Thoracic aorta (tissue), 2 donors: ENCODE data around the gene GAB2. TPM values are rescaled to one million over a fixed set of nuclear protein-coding genes. Genes with fewer than 3 reads are reported as not detected.

ENCODE experiments used
- ATAC-seq: fragments of 150-250 bp; one replicate; pipeline ENCODE4 v1.8.0; 2017; ENCODE audit warnings: low read depth; ENCODE audit not compliant: insufficient number of reproducible peaks, low FRiP score
- DNase-seq: peaks from one replicate; pipeline ENCODE4 v3.0.0-alpha.2; 2020; ENCODE audit warnings: low spot score
- H3K27ac ChIP-seq, 2 donors: fragments of 200-600 bp; sonication (generic); 1 replicate in 1 of 2; 2 replicates in 1 of 2; pipeline ENCODE4 v1.5.1; 2016; ENCODE audit warnings: mild to moderate bottlenecking in 2 of 2, moderate library complexity in 2 of 2
- H3K27me3 ChIP-seq: fragments of 200-600 bp; sonication (generic); replicated peaks from 2 replicates; pipeline ENCODE4 v1.6.0; 2016; ENCODE audit warnings: mild to moderate bottlenecking; ENCODE audit not compliant: insufficient read depth
- H3K36me3 ChIP-seq: fragments of 200-600 bp; sonication (generic); one replicate; pipeline ENCODE4 v1.5.1; 2016
- H3K4me1 ChIP-seq, 2 donors: fragments of 200-600 bp; sonication (generic); 1 replicate in 1 of 2; 2 replicates in 1 of 2; pipeline versions ENCODE4 v1.5.1 to v1.6.0; 2016; ENCODE audit warnings: low read depth in 2 of 2, mild to moderate bottlenecking in 1 of 2; ENCODE audit not compliant: control insufficient read depth in 1 of 2
- H3K4me3 ChIP-seq: fragments of 200-600 bp; sonication (generic); 2 replicates; pipeline ENCODE4 v1.5.1; 2016; ENCODE audit warnings: mild to moderate bottlenecking
- H3K9me3 ChIP-seq: fragments of 200-600 bp; sonication (generic); 2 replicates; pipeline ENCODE4 v1.5.1; 2016
- CTCF ChIP-seq: fragments of 200-600 bp; sonication (generic); IDR thresholded peaks from one replicate; pipeline ENCODE4 v1.5.1; 2019; ENCODE audit warnings: antibody characterized with exemption
- total RNA-seq, 2 donors: library from RNA; depleted of rRNA; stranded (reverse); fragments of >200 nt; gene quantifications; one replicate each; pipeline versions ENCODE4 v1.1.0 to v1.2.3, GENCODE V29; 2016

Gene GAB2
- total RNA-seq, 2 donors from 2014 or later: 65.4 to 91.5 TPM

GRCh38 chr11:78417888-78418583 lies 416 bp upstream of the GAB2 start:
- no peak for DNase-seq
- H3K36me3 ChIP-seq: no peaks in the 10 kb centered on the region
- no peak for TF ChIP-seq CTCF
- H3K9me3 ChIP-seq: no peaks in the 10 kb centered on the region
- peak overlapping the region; percentile 92 for H3K4me3 ChIP-seq
- no peak for ATAC-seq
- peak overlapping the region; percentile 90 for H3K27ac ChIP-seq
- H3K27me3 ChIP-seq: no peaks in the 10 kb centered on the region
- peaks cover 13 to 54% of the 10 kb centered on the region in 2 donors for H3K4me1 ChIP-seq

- DNase-seq (peak; percentile 81), ATAC-seq (peak; percentile 56)
- no peak for TF ChIP-seq CTCF
- H3K36me3 ChIP-seq: no peaks in the 10 kb centered on the region
- peak overlapping the region; percentile 85 for H3K4me3 ChIP-seq
- no peaks in the 10 kb centered on the region for H3K9me3 ChIP-seq
- peak overlapping the region; percentile 97 to 99 for H3K27ac ChIP-seq
- no peaks in the 10 kb centered on the region for H3K27me3 ChIP-seq
- H3K4me1 ChIP-seq: peaks cover 13 to 54% of the 10 kb centered on the region in 2 donors
These were observed 1.1 kb downstream of the GAB2 start for GRCh38 chr11:78416285-78417174.

GRCh38 chr11:78415338-78415737 lies 2.3 kb downstream of the GAB2 start:
- Histone ChIP-seq H3K9me3 (peaks cover 2% of the 10 kb centered on the region), H3K36me3 (peaks cover under 1% of the 10 kb centered on the region), H3K4me1 (peaks cover 10 to 47% of the 10 kb centered on the region in 2 donors), H3K27ac (peak overlapping the region; percentile 46 to 97), H3K27me3 (no peaks in the 10 kb centered on the region), H3K4me3 (no peak overlapping the region)
- ATAC-seq (no peak), DNase-seq (no peak)
- TF ChIP-seq CTCF: no peak

GRCh38 chr11:78414321-78415051 lies 3.1 kb downstream of the GAB2 start:
- Histone ChIP-seq H3K27me3 (no peaks in the 10 kb centered on the region), H3K4me1 (peaks cover 4 to 38% of the 10 kb centered on the region in 2 donors), H3K9me3 (peaks cover 10% of the 10 kb centered on the region), H3K4me3 (no peak overlapping the region), H3K27ac (no peak overlapping the region), H3K36me3 (peaks cover 3% of the 10 kb centered on the region)
- TF ChIP-seq CTCF: peak; percentile 46
- DNase-seq: no peak
- ATAC-seq: no peak
